Ishikawa (cell line): Measurements from ENCODE around the gene CHST15.

Source experiments
- CEBPB ChIP-seq: IDR thresholded peaks from 2 replicates; pipeline ENCODE4 v1.6.1; 2012
- CREB1 ChIP-seq: IDR thresholded peaks from 2 replicates; pipeline ENCODE4 v1.6.1; 2012; ENCODE audit warnings: low read depth
- EGR1 ChIP-seq: IDR thresholded peaks from 2 replicates; pipeline ENCODE4 v1.6.1; 2012
- EP300 ChIP-seq: IDR thresholded peaks from 2 replicates; pipeline ENCODE4 v1.6.1; 2012; ENCODE audit warnings: borderline replicate concordance
- FOXM1 ChIP-seq: IDR thresholded peaks from 2 replicates; pipeline ENCODE4 v1.6.1; 2012; ENCODE audit warnings: low read depth, borderline replicate concordance
- MAX ChIP-seq: IDR thresholded peaks from 2 replicates; pipeline ENCODE4 v1.6.1; 2012
- NFIC ChIP-seq: IDR thresholded peaks from 2 replicates; pipeline ENCODE4 v1.6.1; 2012
- RAD21 ChIP-seq: IDR thresholded peaks from 2 replicates; pipeline ENCODE4 v1.6.1; 2012; ENCODE audit warnings: low read depth
- REST ChIP-seq: IDR thresholded peaks from 2 replicates; pipeline ENCODE4 v1.6.1; 2012; ENCODE audit warnings: low read depth, mild to moderate bottlenecking
- TAF1 ChIP-seq: IDR thresholded peaks from 2 replicates; pipeline ENCODE4 v1.6.1; 2012; ENCODE audit warnings: low read depth, mild to moderate bottlenecking
- TCF12 ChIP-seq: IDR thresholded peaks from 2 replicates; pipeline ENCODE4 v1.6.1; 2012; ENCODE audit warnings: low read depth
- TEAD4 ChIP-seq: IDR thresholded peaks from 2 replicates; pipeline ENCODE4 v1.6.1; 2012
- USF1 ChIP-seq: IDR thresholded peaks from 2 replicates; pipeline ENCODE4 v1.6.1; 2012
- YY1 ChIP-seq: IDR thresholded peaks from 2 replicates; pipeline ENCODE4 v1.6.1; 2012; ENCODE audit warnings: low read depth
- ZBTB7A ChIP-seq: IDR thresholded peaks from 2 replicates; pipeline ENCODE4 v1.6.1; 2012; ENCODE audit warnings: low read depth

The CHST15 gene

GRCh38 chr10:124050021-124051015, 43.1 kb downstream of the CHST15 start:
- TF ChIP-seq EGR1 (no peak), REST (no peak), MAX (no peak), TAF1 (no peak), USF1 (no peak), TCF12 (no peak), CEBPB (no peak), YY1 (no peak), EP300 (no peak), CREB1 (no peak), FOXM1 (no peak), NFIC (no peak), TEAD4 (no peak), ZBTB7A (no peak), RAD21 (no peak)

- no peak; the same call in 1 of the 2 replicates for TF ChIP-seq TEAD4
- no peak for TF ChIP-seq RAD21
- TF ChIP-seq CEBPB, result no peak
- TF ChIP-seq EP300, result no peak
- no peak for TF ChIP-seq YY1
- no peak for TF ChIP-seq USF1
- no peak for TF ChIP-seq FOXM1
- no peak for TF ChIP-seq ZBTB7A
- TF ChIP-seq TAF1, result no peak
- no peak for TF ChIP-seq TCF12
- no peak for TF ChIP-seq REST
- no peak for TF ChIP-seq NFIC
- no peak for TF ChIP-seq MAX
- no peak for TF ChIP-seq EGR1
- TF ChIP-seq CREB1, result no peak
These were observed 43.9 kb downstream of the CHST15 start for GRCh38 chr10:124049484-124049883.

GRCh38 chr10:124048371-124049290, 44.8 kb downstream of the CHST15 start:
- TF ChIP-seq REST, result no peak
- no peak for TF ChIP-seq YY1
- TF ChIP-seq NFIC, result no peak
- no peak for TF ChIP-seq RAD21
- TF ChIP-seq TCF12, result no peak
- TF ChIP-seq EP300, result no peak
- TF ChIP-seq ZBTB7A, result no peak
- TF ChIP-seq FOXM1, result no peak
- TF ChIP-seq EGR1, result no peak
- TF ChIP-seq CEBPB, result no peak
